Measurements from ENCODE around the gene ADORA3.

The ADORA3 gene

DNA sequence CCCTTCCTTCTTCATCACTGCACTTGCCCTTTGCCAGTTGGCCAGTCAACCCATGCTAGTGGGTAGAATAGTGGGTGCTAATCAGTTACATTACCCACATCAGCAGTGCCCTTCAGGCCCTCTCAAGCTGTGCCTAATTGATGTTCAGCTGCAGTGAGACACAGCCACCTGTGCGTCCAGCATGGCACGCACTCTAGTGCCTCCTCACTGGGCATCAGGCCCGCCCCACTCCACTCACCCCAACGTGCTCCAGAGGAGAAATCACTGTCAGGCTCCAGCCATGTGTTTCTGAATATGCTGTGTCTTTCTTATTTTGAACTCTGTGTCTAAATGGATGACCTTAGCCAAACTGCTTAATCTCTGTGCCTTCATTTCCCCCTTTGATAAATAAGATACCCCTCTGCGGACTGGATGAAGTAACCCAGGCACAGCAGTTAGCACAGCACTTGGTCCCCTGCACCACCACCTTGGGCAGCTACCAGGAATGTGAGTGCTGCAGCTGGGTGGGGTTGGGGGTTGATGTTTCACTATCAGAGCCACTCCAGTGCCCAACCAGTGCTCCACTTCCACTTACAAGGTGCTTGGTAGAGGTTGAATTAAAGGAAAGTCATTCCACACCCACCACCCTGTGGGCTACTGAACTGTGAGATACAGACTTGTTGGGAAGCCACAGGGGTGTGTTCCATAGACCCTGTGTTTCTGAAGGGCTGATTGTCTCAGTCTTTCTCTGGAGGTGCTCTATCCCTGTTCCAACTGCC lies 8.9 kb upstream of the ADORA3 start:
- no peak overlapping the region for H3K4me3 ChIP-seq (ENCODE audit: low read length)
- DNase-seq (ENCODE audit: low read depth, low spot score): no peak

DNA sequence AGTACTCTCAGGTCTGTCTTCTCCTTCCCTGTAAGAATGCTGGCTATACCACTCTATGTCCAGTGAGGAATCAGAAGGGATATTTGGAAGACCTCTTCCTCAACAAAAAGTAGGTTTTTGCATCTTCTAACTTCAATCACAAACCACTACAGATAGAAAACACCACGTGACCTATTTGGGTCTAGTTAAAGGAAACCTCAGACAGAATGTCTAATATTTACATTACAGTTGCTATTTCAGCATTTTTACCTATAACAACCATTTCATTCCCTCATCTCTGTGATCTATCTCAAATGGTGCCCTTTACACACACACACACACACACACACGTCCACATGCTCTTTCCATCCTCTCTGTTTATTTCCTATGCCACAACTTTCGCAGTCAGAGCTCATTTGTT lies 7.9 kb upstream of the ADORA3 start:
- no peak overlapping the region for H3K4me3 ChIP-seq (ENCODE audit: low read length)
- DNase-seq (ENCODE audit: low read depth, low spot score): no peak

DNA sequence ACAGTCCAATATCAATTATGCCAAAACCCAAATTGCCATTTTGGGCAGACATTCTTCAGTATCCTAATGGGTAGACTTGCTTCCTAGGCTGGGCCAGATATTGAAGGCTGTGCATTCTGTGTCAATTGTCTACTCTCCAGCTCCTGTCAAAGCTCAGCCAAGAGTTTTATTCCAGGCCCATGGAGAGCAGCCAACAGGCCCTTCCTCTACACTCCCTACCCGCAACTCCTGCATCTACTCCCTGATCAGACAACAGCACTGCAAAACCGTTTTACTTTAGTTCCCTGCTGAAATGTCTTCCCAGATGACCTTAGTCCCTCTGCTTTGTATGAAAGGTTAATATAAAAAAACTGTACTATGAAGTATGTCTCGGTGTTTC lies 6.6 kb upstream of the ADORA3 start:
- no peak overlapping the region for H3K4me3 ChIP-seq (ENCODE audit: low read length)
- DNase-seq (ENCODE audit: low read depth, low spot score): no peak

DNA sequence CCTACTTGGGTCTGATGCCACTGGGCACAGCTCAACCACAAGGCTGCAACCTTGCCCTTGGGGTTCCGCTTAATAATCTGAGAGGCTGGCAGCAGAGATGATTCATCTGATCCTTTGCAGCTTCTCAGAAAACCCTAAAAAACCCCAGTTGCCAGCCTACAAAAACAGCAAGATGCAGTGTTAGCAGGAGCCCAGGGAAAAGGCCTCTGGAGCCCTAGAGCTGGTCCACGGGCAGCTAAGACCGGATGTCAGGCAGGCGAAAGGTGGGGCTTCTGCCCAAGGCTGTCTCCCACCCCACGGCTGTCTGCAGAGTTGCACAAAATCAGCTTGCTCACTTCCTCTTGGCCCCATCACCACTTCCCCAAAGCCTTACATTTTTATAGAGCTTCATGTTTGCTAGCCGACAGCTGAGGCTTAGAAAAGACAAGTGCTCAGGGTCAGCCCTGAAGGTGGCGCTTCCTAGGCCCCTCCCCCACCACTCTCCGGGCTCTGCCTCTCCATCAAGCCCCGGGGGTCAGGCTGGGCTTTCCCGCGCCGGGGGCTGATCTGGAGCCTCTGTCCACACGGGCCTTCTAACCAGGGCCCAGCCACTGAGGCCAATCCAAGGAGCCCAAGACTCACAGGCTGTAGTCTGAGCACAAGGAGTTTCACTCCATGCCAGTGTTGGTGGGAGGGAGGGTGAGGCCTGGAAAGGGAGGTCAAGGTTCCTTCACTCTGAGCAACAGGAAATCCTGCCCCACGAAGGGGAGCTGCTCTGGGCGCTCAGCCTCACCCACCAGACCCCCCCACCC lies 4.2 kb upstream of the ADORA3 start:
- peak; percentile 73 for DNase-seq (ENCODE audit: low read depth, low spot score)
- H3K4me3 ChIP-seq (ENCODE audit: low read length): peak overlapping the region; percentile 54

DNA sequence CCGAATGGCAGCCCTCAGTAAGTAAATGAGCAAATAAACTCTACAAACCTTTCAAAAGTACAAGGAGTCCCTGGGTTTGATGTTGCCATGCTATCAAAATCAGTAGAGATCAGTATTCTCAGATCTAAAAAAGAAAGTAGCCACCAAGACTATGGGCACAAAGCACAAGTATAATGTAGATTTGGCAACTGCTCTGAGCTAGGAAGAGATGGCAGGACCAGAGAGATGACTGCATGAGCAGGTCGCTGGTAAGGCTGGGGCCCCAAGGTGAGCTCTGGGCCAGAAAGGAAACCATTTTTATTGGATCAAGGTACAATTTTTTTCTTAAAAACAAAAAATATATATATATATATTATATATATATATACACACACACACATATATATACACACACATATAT lies 3.1 kb upstream of the ADORA3 start:
- H3K4me3 ChIP-seq (ENCODE audit: low read length): no peak overlapping the region
- no peak for DNase-seq (ENCODE audit: low read depth, low spot score)

DNA sequence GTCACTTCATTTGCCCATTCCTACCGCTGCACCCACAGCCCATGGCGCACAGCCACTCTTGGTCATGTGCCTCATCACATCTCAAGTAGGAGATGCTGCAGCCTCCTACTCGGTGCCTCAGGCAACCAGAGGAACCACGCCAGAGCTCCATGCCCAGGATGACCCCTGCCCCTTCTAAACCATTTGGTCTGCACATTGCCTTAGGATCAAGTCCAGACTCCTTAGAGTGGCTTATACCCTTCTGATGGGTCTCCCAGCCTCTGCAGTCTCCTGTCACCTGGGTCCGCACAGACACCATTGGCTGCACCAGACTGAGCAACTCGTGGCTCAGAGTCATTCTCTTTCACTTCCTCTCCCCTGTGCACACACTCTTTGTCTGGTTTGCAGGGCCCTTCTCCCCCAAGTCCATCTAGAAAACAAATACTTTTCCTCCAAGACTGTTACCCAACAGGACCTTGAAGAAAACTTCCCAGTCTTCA lies 2.2 kb upstream of the ADORA3 start:
- no peak for DNase-seq (ENCODE audit: low read depth, low spot score)
- H3K4me3 ChIP-seq (ENCODE audit: low read length): no peak overlapping the region

DNA sequence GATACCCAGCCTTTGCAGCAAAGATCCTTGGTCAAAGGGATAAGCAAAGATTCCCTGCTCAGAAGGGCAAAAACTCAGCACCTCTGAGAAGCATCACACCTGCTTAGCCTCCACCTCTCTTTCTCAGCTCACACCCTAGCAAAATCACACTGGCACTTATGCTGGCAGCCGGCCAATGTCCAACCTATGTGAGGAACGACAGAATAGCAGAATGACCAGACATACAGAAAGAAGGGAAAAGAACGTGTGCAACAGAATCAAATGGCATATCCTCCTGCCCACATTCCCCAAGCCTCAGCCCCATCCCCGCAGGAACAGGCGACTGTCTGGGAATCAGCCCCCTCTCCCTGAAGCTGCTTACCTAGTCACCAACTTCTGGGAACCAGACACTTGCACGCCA lies 664 bp upstream of the ADORA3 start:
- no peak overlapping the region for H3K4me3 ChIP-seq (ENCODE audit: low read length)
- DNase-seq (ENCODE audit: low read depth, low spot score): no peak

DNA sequence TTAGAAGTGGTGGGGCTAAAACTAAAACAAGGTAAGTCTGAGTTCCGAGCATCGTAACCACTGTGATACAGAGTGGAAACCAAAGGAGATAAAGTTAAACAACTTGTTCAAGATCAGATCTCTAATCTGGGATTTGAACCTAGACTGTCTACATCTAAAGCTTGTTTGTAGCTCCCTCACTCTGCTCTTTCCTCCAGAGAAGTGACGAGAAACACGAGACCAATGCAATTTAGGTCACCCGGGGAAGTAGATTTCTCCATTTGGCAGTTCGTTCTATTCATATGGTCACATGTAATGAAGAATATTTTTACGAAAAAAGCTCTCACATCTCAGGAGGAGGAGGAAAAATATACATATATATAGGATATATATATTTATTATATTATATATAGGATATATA lies 1.8 kb downstream of the ADORA3 start:
- H3K4me3 ChIP-seq (ENCODE audit: low read length): no peak overlapping the region
- DNase-seq (ENCODE audit: low read depth, low spot score): no peak

DNA sequence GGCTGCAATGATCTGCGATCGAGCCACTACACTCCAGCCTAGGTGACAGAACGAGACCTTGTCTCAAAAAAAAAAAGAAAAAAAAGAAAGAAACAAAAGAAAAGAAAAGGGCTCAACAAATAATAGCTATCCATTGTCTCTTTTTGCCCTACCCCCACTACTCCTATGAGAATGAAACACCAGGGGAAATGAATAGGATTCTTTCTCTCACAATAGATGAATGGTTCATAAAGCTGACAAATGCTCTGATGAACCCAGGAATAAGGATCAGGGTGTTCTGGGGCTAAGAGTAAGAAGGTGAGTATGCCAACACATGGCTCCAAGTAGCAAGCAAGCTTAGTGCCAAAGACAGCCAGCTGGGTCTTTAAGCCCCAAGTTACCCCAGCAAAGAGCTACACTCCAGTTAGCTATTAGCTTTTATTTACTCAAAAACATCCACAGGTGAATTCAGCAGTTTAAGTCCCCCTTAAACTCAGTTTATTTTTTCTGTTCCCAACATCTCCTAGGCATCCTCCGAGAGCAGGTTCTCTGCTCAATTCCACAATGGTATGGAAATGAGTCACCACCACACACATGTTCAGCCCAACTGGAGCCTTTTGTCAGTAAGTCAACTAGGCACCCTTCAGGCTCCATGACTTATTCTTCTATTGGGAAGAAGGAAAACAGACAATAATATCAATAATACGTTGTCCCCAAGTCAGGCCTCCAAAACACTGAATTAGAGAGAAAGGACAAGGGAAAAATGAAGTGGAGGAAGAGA lies 4.2 kb downstream of the ADORA3 start:
- no peak overlapping the region for H3K4me3 ChIP-seq (ENCODE audit: low read length)
- no peak for DNase-seq (ENCODE audit: low read depth, low spot score)

DNA sequence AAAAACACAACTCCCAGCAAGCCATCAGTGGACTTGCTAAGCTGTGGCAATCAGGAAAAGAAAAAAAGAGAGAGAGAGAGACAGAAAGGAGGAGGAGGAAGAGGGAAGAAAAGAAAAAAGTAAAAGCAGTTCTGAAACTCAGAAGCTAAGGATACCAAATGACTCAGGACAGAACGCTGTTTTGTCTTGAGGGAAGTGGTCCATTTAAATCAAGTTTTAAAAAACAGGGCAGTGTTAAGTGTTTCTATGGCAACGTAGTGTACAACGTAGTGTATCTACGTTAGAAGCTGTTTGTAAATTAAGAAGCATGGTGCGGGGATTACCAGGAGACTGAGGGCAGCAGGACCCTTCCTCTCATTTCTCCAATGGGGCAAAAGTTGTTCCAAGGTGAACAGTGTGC lies 5.8 kb downstream of the ADORA3 start:
- DNase-seq (ENCODE audit: low read depth, low spot score): no peak
- H3K4me3 ChIP-seq (ENCODE audit: low read length): no peak overlapping the region

DNA sequence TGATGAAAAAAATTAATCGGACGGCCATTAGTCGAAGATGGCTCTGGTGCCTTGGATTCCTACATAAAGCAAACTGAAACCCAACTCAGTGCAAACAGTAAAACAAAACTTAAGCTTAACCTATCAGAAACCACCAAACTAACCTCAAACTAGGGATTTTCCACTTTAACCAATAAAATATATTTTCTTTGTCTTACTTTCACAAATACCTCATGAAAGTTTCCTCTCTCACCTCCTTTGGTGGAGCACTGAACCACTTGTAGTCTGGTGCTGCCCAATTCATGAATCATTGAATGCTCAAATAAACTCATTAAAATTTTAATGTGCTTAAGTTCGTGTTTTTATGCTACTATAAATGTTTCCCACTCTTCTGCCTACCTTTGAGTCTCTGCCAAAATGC lies 7.0 kb downstream of the ADORA3 start:
- DNase-seq (ENCODE audit: low read depth, low spot score): no peak
- H3K4me3 ChIP-seq (ENCODE audit: low read length): no peak overlapping the region

DNA sequence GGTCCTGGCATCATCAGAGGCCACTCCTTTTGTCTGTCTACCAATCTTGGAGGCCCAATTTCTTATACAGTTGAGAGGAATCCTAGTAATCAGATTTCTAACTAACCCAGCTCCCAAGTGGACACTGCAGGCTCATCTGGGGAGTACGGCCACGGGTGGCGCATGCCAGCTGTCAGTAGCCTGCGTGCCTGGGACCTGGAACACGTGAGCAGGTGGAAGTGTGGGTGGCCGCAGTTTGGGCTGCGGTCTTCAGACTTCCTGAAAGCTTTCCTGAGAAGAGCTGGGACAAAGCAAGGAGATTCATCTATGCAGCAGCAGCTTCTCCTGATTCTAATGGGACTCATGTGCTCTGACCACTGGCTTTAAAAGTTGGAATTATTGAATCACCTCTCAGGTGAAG lies 12.4 kb downstream of the ADORA3 start:
- no peak for DNase-seq (ENCODE audit: low read depth, low spot score)
- no peak overlapping the region for H3K4me3 ChIP-seq (ENCODE audit: low read length)

DNA sequence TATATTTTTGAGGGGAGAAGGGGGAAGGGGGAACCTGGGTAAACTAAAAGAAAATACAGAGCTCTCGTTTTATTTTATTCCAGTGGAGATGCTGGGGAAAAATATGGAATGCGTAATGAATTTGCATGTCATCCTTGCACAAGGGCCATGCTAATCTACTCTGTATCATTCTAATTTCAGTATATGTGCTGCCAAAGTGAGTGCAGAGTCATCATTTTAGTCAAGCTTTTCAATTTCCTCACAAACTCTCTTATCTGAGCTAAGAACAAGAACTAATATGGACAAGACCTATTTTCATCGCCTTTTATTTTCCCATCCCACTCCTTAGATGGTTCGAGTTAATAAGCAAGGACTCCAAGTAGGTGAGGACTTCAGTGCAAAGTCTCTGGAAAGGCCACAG lies 13.2 kb downstream of the ADORA3 start:
- H3K4me3 ChIP-seq (ENCODE audit: low read length): no peak overlapping the region
- DNase-seq (ENCODE audit: low read depth, low spot score): no peak

DNA sequence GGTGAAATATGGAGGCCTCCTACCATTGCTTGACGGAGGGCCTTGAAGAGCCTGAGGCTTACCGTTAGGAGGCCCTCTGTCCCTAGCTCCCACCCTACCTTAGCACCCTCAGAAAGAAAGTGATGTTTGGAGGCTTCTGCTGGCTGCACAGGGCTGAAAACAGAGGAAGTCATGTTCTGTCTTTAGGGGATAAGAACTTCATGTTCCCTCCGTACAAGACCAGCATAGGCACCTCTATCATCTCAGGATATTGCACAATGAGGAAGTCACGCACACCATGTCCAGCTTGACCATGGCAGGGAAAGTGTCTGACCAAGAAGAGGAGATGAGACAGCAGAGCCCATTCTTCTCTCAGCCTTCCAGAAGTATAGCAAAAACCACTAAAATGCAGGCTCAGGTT lies 13.8 kb downstream of the ADORA3 start:
- H3K4me3 ChIP-seq (ENCODE audit: low read length): no peak overlapping the region
- no peak for DNase-seq (ENCODE audit: low read depth, low spot score)

DNA sequence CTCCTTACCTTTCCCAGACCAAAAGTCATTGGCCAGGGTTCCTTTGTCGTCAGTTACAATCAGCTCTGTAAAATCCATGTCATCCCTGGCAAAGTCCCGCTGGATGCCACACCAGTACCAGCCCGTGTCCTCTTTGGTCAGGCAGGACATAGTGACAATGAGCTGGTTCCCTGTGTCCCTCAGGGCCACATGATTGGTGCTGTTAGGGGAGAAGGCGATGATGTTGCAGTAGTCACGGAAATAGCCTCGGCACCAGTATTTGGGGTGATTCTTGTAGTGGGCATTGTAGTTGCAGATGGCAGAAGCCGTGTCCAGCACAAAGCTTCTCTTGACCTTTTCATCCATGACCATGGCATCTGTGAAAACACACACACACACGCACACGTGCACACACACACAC lies 14.8 kb downstream of the ADORA3 start:
- DNase-seq (ENCODE audit: low read depth, low spot score): no peak
- H3K4me3 ChIP-seq (ENCODE audit: low read length): no peak overlapping the region

DNA sequence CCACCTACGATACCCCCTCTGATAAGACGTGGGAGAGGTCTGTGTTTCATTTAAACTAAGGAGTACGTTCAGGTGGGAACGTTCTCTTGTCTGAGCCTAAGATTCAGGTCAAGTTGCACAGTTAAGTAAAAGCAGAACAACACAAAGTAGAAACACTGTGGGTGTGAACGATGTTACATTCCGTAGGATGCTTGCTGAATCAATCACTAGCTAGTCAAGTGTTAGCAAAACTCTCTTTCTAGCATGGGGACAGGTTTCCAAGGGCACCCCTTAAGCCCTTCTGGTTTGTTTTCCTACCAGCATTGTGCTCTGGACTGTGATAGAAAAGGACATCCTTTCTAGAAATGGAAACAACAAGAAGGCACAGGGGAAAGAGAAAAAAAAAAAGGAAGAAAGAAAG lies 16.3 kb downstream of the ADORA3 start:
- no peak for DNase-seq (ENCODE audit: low read depth, low spot score)
- no peak overlapping the region for H3K4me3 ChIP-seq (ENCODE audit: low read length)

DNA sequence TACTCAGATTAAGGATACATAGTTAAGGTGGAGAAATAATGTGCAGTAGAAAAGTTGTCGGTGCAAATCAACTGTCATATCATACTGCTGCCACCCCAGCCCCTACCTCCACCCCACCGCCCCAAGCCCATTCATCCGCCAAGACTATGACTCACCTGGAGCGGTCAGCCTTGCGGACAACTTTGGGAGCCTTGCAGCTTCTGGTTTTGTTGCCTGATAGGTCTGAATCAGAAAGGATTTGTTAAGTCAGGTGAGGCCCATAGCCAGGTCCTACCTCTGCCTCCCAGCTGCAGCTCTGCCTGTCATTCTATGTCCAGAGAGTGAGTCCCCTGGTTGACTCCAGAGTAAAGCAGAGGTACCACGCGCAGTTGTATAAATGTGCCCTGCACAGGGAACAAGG lies 17.0 kb downstream of the ADORA3 start:
- H3K4me3 ChIP-seq (ENCODE audit: low read length): no peak overlapping the region
- DNase-seq (ENCODE audit: low read depth, low spot score): no peak

DNA sequence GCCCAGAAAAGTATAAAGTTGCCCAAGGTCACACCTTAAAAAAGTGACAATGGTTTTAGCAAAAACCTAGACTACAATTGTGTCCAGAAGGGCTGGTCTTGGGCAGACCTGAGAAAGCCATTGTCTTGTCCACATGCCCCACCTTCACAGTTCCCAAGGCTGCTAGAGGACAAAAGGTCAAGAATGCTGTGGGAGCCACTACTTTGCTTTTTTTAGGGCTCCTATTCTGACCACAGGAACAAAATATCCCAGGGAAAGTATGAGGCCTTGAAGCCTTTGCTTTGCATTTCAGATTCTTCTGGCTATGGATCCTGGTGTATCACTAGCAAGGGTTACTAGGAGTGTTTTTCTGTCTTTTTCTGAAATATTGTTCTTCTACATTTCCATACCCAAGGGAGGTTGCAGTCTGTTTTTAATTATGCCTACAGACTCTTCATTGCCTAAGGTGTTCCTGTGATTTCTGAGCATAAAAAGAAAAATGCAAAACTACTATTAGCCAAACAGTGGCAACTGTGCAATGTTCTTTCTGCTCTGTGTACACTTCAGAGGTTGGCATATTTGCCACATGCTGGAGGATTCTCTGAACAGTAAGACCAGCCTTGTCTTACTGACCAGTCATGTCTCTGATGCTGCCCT lies 18.9 kb downstream of the ADORA3 start:
- H3K4me3 ChIP-seq (ENCODE audit: low read length): no peak overlapping the region
- DNase-seq (ENCODE audit: low read depth, low spot score): no peak

DNA sequence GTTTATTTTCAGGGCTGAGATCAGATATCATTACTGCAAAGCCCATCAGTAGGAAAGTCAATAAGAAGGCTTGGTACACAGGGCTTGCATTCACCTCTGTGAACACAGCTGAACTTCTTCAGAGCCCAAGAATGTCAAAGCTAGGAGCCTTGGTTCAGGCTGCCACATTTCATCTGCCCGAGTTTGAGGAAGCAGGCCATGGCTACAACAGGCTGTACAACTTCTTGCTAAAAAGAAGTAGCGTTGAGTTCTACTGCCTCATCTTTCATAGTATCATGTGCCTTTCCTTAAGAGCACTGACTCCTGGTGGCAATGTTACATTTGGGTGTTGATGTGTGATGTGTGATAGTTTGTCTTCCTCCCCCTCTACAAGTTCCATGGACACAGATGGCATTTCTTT lies 19.6 kb downstream of the ADORA3 start:
- no peak for DNase-seq (ENCODE audit: low read depth, low spot score)
- no peak overlapping the region for H3K4me3 ChIP-seq (ENCODE audit: low read length)

DNA sequence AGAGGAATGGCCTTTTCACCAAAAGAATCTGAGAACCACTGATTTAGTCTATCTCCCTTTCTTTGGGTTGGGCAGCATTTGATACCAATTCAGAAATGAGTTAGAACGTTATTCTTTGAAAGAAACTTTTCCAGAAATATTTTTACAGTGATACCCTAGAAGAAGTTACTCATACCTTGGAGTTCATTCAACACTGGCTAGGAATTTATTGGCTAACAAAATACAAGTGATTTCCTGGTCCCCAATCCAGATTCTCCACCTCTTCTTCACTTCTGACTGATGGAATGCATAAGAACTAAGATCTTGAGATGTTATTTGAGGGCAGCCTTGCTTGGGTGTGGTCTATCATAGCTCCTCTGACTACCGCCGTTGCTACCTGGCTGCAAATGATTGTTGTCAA lies 20.3 kb downstream of the ADORA3 start:
- H3K4me3 ChIP-seq (ENCODE audit: low read length): no peak overlapping the region
- no peak for DNase-seq (ENCODE audit: low read depth, low spot score)

All from Jurkat, Clone E6-1 (cell line).